Measurements from ENCODE around the gene SLC5A12.

Gene SLC5A12

GRCh38 chr11:26726960-26727359 is 5.1 kb upstream of the SLC5A12 start:
- Histone ChIP-seq H3K9me3 (ENCODE audit: control insufficient read depth in 5 of 5, low read length in 5 of 5) (no peaks in the 10 kb centered on the region), H3K4me1 (ENCODE audit: control insufficient read depth in 5 of 5, insufficient read depth in 5 of 5, low read length in 5 of 5) (no peaks in the 10 kb centered on the region), H3K4me3 (ENCODE audit: low read depth in 1 of 5, low read length in 5 of 5) (no peak overlapping the region), H3K36me3 (ENCODE audit: control insufficient read depth in 5 of 5, insufficient read depth in 5 of 5, low read length in 5 of 5) (no peaks in the 10 kb centered on the region), H3K9ac (ENCODE audit: low read length in 5 of 5) (no peak overlapping the region), H3K27me3 (ENCODE audit: control insufficient read depth in 5 of 5, insufficient read depth in 4 of 5, low read length in 5 of 5) (no peaks in the 10 kb centered on the region), H3K27ac (ENCODE audit: low read depth, low read length) (no peak overlapping the region)

- no peaks in the 10 kb centered on the region for H3K36me3 ChIP-seq (ENCODE audit: control insufficient read depth in 5 of 5, insufficient read depth in 5 of 5, low read length in 5 of 5)
- no peak overlapping the region for H3K27ac ChIP-seq (ENCODE audit: low read depth, low read length)
- H3K9ac ChIP-seq (ENCODE audit: low read length in 5 of 5), result no peak overlapping the region
- H3K27me3 ChIP-seq (ENCODE audit: control insufficient read depth in 5 of 5, insufficient read depth in 4 of 5, low read length in 5 of 5), result no peaks in the 10 kb centered on the region
- no peaks in the 10 kb centered on the region for H3K9me3 ChIP-seq (ENCODE audit: control insufficient read depth in 5 of 5, low read length in 5 of 5)
- no peaks in the 10 kb centered on the region for H3K4me1 ChIP-seq (ENCODE audit: control insufficient read depth in 5 of 5, insufficient read depth in 5 of 5, low read length in 5 of 5)
- no peak overlapping the region for H3K4me3 ChIP-seq (ENCODE audit: low read depth in 1 of 5, low read length in 5 of 5)
These were observed 1.9 kb downstream of the SLC5A12 start for GRCh38 chr11:26719998-26720397.

DNA sequence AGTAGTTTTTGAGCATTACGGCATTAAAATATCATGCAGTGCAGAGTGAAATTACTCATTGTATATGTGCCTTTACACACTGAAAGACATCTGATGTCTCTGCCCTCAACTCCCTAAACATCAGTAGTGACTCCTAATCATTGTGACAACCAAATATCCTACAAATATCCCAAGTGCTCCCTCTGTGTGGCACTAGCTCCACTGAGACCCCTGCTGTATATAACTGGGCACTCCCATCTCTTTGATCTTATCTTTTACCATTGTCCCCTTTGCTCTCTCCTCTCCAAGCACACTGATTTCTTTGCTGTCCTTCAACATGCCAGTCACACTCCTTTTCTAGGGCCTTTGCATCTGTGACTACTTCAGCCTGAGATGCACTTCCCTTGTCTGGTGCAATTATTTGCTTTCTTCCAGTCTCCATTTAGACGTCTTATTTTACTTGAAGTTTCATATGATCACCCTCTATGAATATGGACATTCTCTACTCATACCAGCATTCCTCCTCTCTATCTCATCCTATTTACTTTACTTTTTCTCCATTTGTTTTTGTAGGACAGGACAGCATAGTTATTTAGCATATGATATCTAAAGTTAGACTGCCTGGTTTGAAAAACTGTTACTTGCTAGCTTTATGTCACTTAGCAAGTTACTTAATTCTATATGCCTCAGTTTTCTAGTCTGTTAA is 2.4 kb downstream of the SLC5A12 start:
- Histone ChIP-seq H3K27ac (ENCODE audit: low read depth, low read length) (no peak overlapping the region), H3K36me3 (ENCODE audit: control insufficient read depth in 5 of 5, insufficient read depth in 5 of 5, low read length in 5 of 5) (no peaks in the 10 kb centered on the region), H3K4me3 (ENCODE audit: low read depth in 1 of 5, low read length in 5 of 5) (no peak overlapping the region), H3K9me3 (ENCODE audit: control insufficient read depth in 5 of 5, low read length in 5 of 5) (no peaks in the 10 kb centered on the region), H3K4me1 (ENCODE audit: control insufficient read depth in 5 of 5, insufficient read depth in 5 of 5, low read length in 5 of 5) (no peaks in the 10 kb centered on the region), H3K9ac (ENCODE audit: low read length in 5 of 5) (no peak overlapping the region), H3K27me3 (ENCODE audit: control insufficient read depth in 5 of 5, insufficient read depth in 4 of 5, low read length in 5 of 5) (no peaks in the 10 kb centered on the region)

GRCh38 chr11:26717771-26718170 is 4.1 kb downstream of the SLC5A12 start:
- H3K9me3 ChIP-seq (ENCODE audit: control insufficient read depth in 5 of 5, low read length in 5 of 5), result no peaks in the 10 kb centered on the region
- H3K4me3 ChIP-seq (ENCODE audit: low read depth in 1 of 5, low read length in 5 of 5), result no peak overlapping the region
- no peak overlapping the region for H3K27ac ChIP-seq (ENCODE audit: low read depth, low read length)

GRCh38 chr11:26715133-26715532 is 6.7 kb downstream of the SLC5A12 start:
- H3K4me1 ChIP-seq (ENCODE audit: control insufficient read depth in 5 of 5, insufficient read depth in 5 of 5, low read length in 5 of 5), result no peaks in the 10 kb centered on the region
- H3K4me3 ChIP-seq (ENCODE audit: low read depth in 1 of 5, low read length in 5 of 5), result no peak overlapping the region
- H3K27ac ChIP-seq (ENCODE audit: low read depth, low read length), result no peak overlapping the region
- no peaks in the 10 kb centered on the region for H3K36me3 ChIP-seq (ENCODE audit: control insufficient read depth in 5 of 5, insufficient read depth in 5 of 5, low read length in 5 of 5)
- H3K27me3 ChIP-seq (ENCODE audit: control insufficient read depth in 5 of 5, insufficient read depth in 4 of 5, low read length in 5 of 5), result no peaks in the 10 kb centered on the region
- no peaks in the 10 kb centered on the region for H3K9me3 ChIP-seq (ENCODE audit: control insufficient read depth in 5 of 5, low read length in 5 of 5)
- H3K9ac ChIP-seq (ENCODE audit: low read length in 5 of 5), result no peak overlapping the region

More at GRCh38 chr11:26717771-26718170, 4.1 kb downstream of the SLC5A12 start:
- Histone ChIP-seq H3K9ac (ENCODE audit: low read length in 5 of 5) (no peak overlapping the region), H3K36me3 (ENCODE audit: control insufficient read depth in 5 of 5, insufficient read depth in 5 of 5, low read length in 5 of 5) (no peaks in the 10 kb centered on the region), H3K4me1 (ENCODE audit: control insufficient read depth in 5 of 5, insufficient read depth in 5 of 5, low read length in 5 of 5) (no peaks in the 10 kb centered on the region), H3K27me3 (ENCODE audit: control insufficient read depth in 5 of 5, insufficient read depth in 4 of 5, low read length in 5 of 5) (no peaks in the 10 kb centered on the region)

- H3K27ac ChIP-seq (ENCODE audit: low read depth, low read length), result no peak overlapping the region
- no peak overlapping the region for H3K9ac ChIP-seq (ENCODE audit: low read length in 5 of 5)
- no peaks in the 10 kb centered on the region for H3K36me3 ChIP-seq (ENCODE audit: control insufficient read depth in 5 of 5, insufficient read depth in 5 of 5, low read length in 5 of 5)
- no peak overlapping the region for H3K4me3 ChIP-seq (ENCODE audit: low read depth in 1 of 5, low read length in 5 of 5)
- H3K27me3 ChIP-seq (ENCODE audit: control insufficient read depth in 5 of 5, insufficient read depth in 4 of 5, low read length in 5 of 5), result no peaks in the 10 kb centered on the region
- no peaks in the 10 kb centered on the region for H3K4me1 ChIP-seq (ENCODE audit: control insufficient read depth in 5 of 5, insufficient read depth in 5 of 5, low read length in 5 of 5)
- no peaks in the 10 kb centered on the region for H3K9me3 ChIP-seq (ENCODE audit: control insufficient read depth in 5 of 5, low read length in 5 of 5)
These were observed 9.4 kb downstream of the SLC5A12 start for GRCh38 chr11:26712497-26712896.

GRCh38 chr11:26710489-26710888 is 11.4 kb downstream of the SLC5A12 start:
- Histone ChIP-seq H3K27me3 (ENCODE audit: control insufficient read depth in 5 of 5, insufficient read depth in 4 of 5, low read length in 5 of 5) (no peaks in the 10 kb centered on the region), H3K36me3 (ENCODE audit: control insufficient read depth in 5 of 5, insufficient read depth in 5 of 5, low read length in 5 of 5) (no peaks in the 10 kb centered on the region), H3K4me1 (ENCODE audit: control insufficient read depth in 5 of 5, insufficient read depth in 5 of 5, low read length in 5 of 5) (no peaks in the 10 kb centered on the region), H3K27ac (ENCODE audit: low read depth, low read length) (no peak overlapping the region), H3K4me3 (ENCODE audit: low read depth in 1 of 5, low read length in 5 of 5) (no peak overlapping the region), H3K9ac (ENCODE audit: low read length in 5 of 5) (no peak overlapping the region), H3K9me3 (ENCODE audit: control insufficient read depth in 5 of 5, low read length in 5 of 5) (no peaks in the 10 kb centered on the region)

DNA sequence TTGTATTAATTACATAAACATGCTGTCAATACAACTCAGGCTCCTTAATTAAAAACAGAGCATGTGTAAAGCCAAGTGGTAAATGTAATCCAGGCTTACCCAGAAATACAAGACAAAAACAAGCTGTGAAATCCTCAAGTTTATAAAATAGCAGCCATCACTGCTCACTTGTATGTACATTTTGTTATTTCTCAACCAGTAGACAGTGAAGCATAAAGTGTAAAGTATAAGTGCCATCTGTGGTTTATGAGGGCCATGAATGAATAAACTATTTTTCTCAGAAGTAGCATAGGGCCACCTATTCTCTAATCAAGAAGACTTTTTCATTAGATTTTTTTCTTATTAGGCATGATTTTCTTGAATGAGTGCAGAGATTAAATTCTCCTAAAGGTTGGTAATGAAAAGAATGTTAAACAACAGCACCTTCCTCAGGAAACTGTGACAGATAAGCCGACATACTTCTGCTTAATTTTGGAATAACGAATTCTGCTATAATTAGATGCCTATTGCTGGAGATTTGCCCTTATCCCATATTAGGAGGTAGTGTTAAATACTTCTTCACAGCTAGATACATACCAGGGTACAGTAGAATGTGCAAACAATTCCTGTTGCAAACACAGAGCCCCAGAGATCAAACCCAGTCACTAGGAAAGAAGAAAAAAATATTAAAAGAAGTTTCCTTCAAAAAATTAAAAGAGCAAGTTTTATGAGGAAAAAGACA is 13.0 kb downstream of the SLC5A12 start:
- H3K9me3 ChIP-seq (ENCODE audit: control insufficient read depth in 5 of 5, low read length in 5 of 5), result no peaks in the 10 kb centered on the region
- no peaks in the 10 kb centered on the region for H3K27me3 ChIP-seq (ENCODE audit: control insufficient read depth in 5 of 5, insufficient read depth in 4 of 5, low read length in 5 of 5)
- H3K36me3 ChIP-seq (ENCODE audit: control insufficient read depth in 5 of 5, insufficient read depth in 5 of 5, low read length in 5 of 5), result no peaks in the 10 kb centered on the region
- H3K4me1 ChIP-seq (ENCODE audit: control insufficient read depth in 5 of 5, insufficient read depth in 5 of 5, low read length in 5 of 5), result no peaks in the 10 kb centered on the region
- no peak overlapping the region for H3K27ac ChIP-seq (ENCODE audit: low read depth, low read length)
- H3K4me3 ChIP-seq (ENCODE audit: low read depth in 1 of 5, low read length in 5 of 5), result no peak overlapping the region
- H3K9ac ChIP-seq (ENCODE audit: low read length in 5 of 5), result no peak overlapping the region

DNA sequence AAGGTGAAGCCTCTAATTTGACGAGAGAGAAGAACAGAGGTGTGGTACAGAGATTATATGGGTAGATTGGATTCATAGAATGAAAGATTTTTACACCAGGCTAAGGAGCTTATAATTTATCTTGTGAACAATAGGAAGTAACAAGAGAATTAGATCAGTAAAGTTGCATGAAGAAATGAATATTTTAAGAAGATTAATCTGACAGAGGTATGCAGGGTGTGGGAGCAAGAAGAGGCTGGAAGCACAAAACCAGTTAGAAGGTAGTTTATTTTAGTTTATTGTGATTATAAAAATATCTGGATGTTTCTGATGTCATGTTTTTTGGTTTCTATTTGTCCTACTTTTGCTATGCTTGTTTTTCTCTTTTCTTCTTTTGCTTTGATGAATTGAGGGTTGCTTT is 15.7 kb downstream of the SLC5A12 start:
- Histone ChIP-seq H3K9me3 (ENCODE audit: control insufficient read depth in 5 of 5, low read length in 5 of 5) (no peaks in the 10 kb centered on the region), H3K27me3 (ENCODE audit: control insufficient read depth in 5 of 5, insufficient read depth in 4 of 5, low read length in 5 of 5) (no peaks in the 10 kb centered on the region), H3K36me3 (ENCODE audit: control insufficient read depth in 5 of 5, insufficient read depth in 5 of 5, low read length in 5 of 5) (no peaks in the 10 kb centered on the region), H3K4me3 (ENCODE audit: low read depth in 1 of 5, low read length in 5 of 5) (no peak overlapping the region), H3K27ac (ENCODE audit: low read depth, low read length) (no peak overlapping the region), H3K9ac (ENCODE audit: low read length in 5 of 5) (no peak overlapping the region), H3K4me1 (ENCODE audit: control insufficient read depth in 5 of 5, insufficient read depth in 5 of 5, low read length in 5 of 5) (no peaks in the 10 kb centered on the region)

GRCh38 chr11:26704249-26704648 is 17.6 kb downstream of the SLC5A12 start:
- Histone ChIP-seq H3K9me3 (ENCODE audit: control insufficient read depth in 5 of 5, low read length in 5 of 5) (no peaks in the 10 kb centered on the region), H3K27me3 (ENCODE audit: control insufficient read depth in 5 of 5, insufficient read depth in 4 of 5, low read length in 5 of 5) (no peaks in the 10 kb centered on the region), H3K9ac (ENCODE audit: low read length in 5 of 5) (no peak overlapping the region), H3K27ac (ENCODE audit: low read depth, low read length) (no peak overlapping the region), H3K4me1 (ENCODE audit: control insufficient read depth in 5 of 5, insufficient read depth in 5 of 5, low read length in 5 of 5) (no peaks in the 10 kb centered on the region), H3K36me3 (ENCODE audit: control insufficient read depth in 5 of 5, insufficient read depth in 5 of 5, low read length in 5 of 5) (no peaks in the 10 kb centered on the region), H3K4me3 (ENCODE audit: low read depth in 1 of 5, low read length in 5 of 5) (no peak overlapping the region)
